ENCODE measurements around the gene TGFBR3L. TPM values are rescaled to one million over a fixed set of nuclear protein-coding genes. Genes with fewer than 3 reads are reported as not detected.

Gene TGFBR3L
- total and polyA plus RNA-seq, 2 of the 8 experiments (the other 6 are each of a cell fraction or from before 2014, with no cell fraction given), result 3.1 to 3.7 TPM

- H3K4me3 ChIP-seq (ENCODE audit: extremely low read depth in 1 of 4, insufficient read depth in 2 of 4, low read depth in 3 of 4, low read length in 4 of 4), result no peak overlapping the region
- DNase-seq (ENCODE audit: low read depth in 1 of 2, low spot score in 2 of 2) (no peak), FAIRE-seq (no peak)
- H2BK120ac ChIP-seq (replicated peaks; ENCODE audit: low read depth, low read length), result no peak overlapping the region
- no peaks in the 10 kb centered on the region for H3K27me3 ChIP-seq (replicated peaks in 1 of 4; ENCODE audit: control insufficient read depth in 3 of 4, extremely low read depth in 1 of 4, insufficient read depth in 3 of 4, low read length in 3 of 4)
- H2AK5ac ChIP-seq (ENCODE audit: low read depth, low read length), result no peak overlapping the region
- peaks cover 0 to 22% of the 10 kb centered on the region in 2 experiments; a peak in 2 of 4 replicates for H3K79me2 ChIP-seq (ENCODE audit: control insufficient read depth in 1 of 2, insufficient read depth in 2 of 2, low read length in 2 of 2)
- H4K8ac ChIP-seq (ENCODE audit: extremely low read depth, insufficient read depth, low read length), result peak overlapping the region; percentile 83; the same call in 1 of the 2 replicates
- H2BK5ac ChIP-seq (ENCODE audit: low read depth, low read length), result no peak overlapping the region
- H2AFZ ChIP-seq (ENCODE audit: low read length), result no peak overlapping the region
- peaks cover 11% of the 10 kb centered on the region for H3K79me1 ChIP-seq (ENCODE audit: low read depth, low read length)
- peaks cover 5 to 23% (median 15%) of the 10 kb centered on the region in 4 experiments; a peak in 5 of 8 replicates for H3K36me3 ChIP-seq (ENCODE audit: control insufficient read depth in 2 of 4, insufficient read depth in 4 of 4, low read length in 3 of 4)
- H4K91ac ChIP-seq (replicated peaks; ENCODE audit: insufficient read length, low read length), result no peak overlapping the region
- peaks cover 0 to 13% (median 7%) of the 10 kb centered on the region in 4 experiments; a peak in 5 of 7 replicates for H3K4me1 ChIP-seq (replicated peaks in 1 of 4; ENCODE audit: control insufficient read depth in 3 of 4, insufficient read depth in 4 of 4, low read length in 3 of 4)
- no peak overlapping the region for H3K56ac ChIP-seq (replicated peaks; ENCODE audit: insufficient read length, low read depth, low read length)
- H3K4ac ChIP-seq (replicated peaks; ENCODE audit: insufficient read length, low read depth, low read length), result no peak overlapping the region
- H4K20me1 ChIP-seq (replicated peaks in 1 of 2; ENCODE audit: control insufficient read depth in 1 of 2, insufficient read depth in 2 of 2, low read length in 2 of 2), result peaks cover 4 to 18% of the 10 kb centered on the region in 2 experiments
- no peak overlapping the region for H2BK20ac ChIP-seq (ENCODE audit: low read length)
- no peak overlapping the region for H3K23ac ChIP-seq (ENCODE audit: insufficient read length)
- H2BK12ac ChIP-seq (ENCODE audit: low read depth, low read length), result no peak overlapping the region
- no peaks in the 10 kb centered on the region for H3K9me3 ChIP-seq (ENCODE audit: insufficient read depth in 2 of 2, low read depth in 1 of 2, low read length in 1 of 2)
- H3K18ac ChIP-seq (ENCODE audit: extremely low read depth, low read length), result no peak overlapping the region
- CTCF ChIA-PET (ENCODE audit: partially characterized antibody), result interaction anchor here (0.6 to 1.8 kb wide), 2 partner anchors 10 to 61 kb away, joined by 3 to 12 read pairs; no protein-coding TSS in a partner anchor
- POLR2A ChIA-PET (ENCODE audit: partially characterized antibody), result no interaction called here
- H3K4me2 ChIP-seq (ENCODE audit: insufficient read depth in 1 of 2, low read depth in 2 of 2, low read length in 2 of 2), result no peak overlapping the region
- WGBS, 2 experiments (ENCODE audit: extremely low coverage in 1 of 2, insufficient coverage in 1 of 2, insufficient read length in 1 of 2, insufficient replicate concordance in 2 of 2, low coverage in 1 of 2, low lambda C conversion rate in 2 of 2, missing lambda C conversion rate in 1 of 2), result 99% methylated on average over 17 of the region's 19 CpGs; no CpG with 5 or more reads in 1 of the 2 experiments
- no peak overlapping the region for H3K27ac ChIP-seq (ENCODE audit: low read depth, low read length)
- H3K9ac ChIP-seq (replicated peaks in 1 of 4; ENCODE audit: extremely low read depth in 1 of 4, low read depth in 3 of 4, low read length in 3 of 4), result no peak overlapping the region
- no peak overlapping the region for H4K5ac ChIP-seq (ENCODE audit: insufficient read length, low read depth, low read length)
- H2BK15ac ChIP-seq (ENCODE audit: low read length), result no peak overlapping the region
- no peak overlapping the region for H3K14ac ChIP-seq (ENCODE audit: insufficient read length)
- peaks cover 13% of the 10 kb centered on the region for H3K23me2 ChIP-seq (ENCODE audit: low read depth, low read length)
- TF ChIP-seq E2F6 (IDR thresholded peaks at IDR 0.05), result no peak
- TF ChIP-seq RAD21 (IDR thresholded peaks at IDR 0.05 in 1 of 2, conservative IDR thresholded peaks at IDR 0.05 in 1 of 2; ENCODE audit: low read depth in 2 of 2, low read length in 2 of 2), result no peak
- TF ChIP-seq POLR2AphosphoS5 (IDR thresholded peaks at IDR 0.05; ENCODE audit: low read depth, low read length), result no peak
- no peak for TF ChIP-seq PHF8 (conservative IDR thresholded peaks at IDR 0.05; ENCODE audit: low read depth, low read length)
- no peak for TF ChIP-seq ZNF274 (IDR thresholded peaks at IDR 0.05; ENCODE audit: borderline replicate concordance, extremely low read depth, low read length)
- TF ChIP-seq NANOG (IDR thresholded peaks at IDR 0.05; ENCODE audit: insufficient read depth, low read depth, low read length, poor library complexity, severe bottlenecking), result no peak
- no peak for TF ChIP-seq SIX5 (IDR thresholded peaks at IDR 0.05; ENCODE audit: low read depth, low read length)
- TF ChIP-seq, protein P1, sequence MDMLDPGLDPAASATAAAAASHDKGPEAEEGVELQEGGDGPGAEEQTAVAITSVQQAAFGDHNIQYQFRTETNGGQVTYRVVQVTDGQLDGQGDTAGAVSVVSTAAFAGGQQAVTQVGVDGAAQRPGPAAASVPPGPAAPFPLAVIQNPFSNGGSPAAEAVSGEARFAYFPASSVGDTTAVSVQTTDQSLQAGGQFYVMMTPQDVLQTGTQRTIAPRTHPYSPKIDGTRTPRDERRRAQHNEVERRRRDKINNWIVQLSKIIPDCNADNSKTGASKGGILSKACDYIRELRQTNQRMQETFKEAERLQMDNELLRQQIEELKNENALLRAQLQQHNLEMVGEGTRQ (IDR thresholded peaks at IDR 0.05; ENCODE audit: low read length), result no peak
- TF ChIP-seq HDAC2 (IDR thresholded peaks at IDR 0.05; ENCODE audit: borderline replicate concordance in 1 of 2, low read depth in 2 of 2, low read length in 2 of 2), result no peak
- no peak for TF ChIP-seq RFX5 (IDR thresholded peaks at IDR 0.05; ENCODE audit: borderline replicate concordance, low read depth, low read length)
- TF ChIP-seq GTF2F1 (IDR thresholded peaks at IDR 0.05; ENCODE audit: borderline replicate concordance, low read depth, low read length), result no peak
Observed at GRCh38 chr19:7907122-7907521, 7.5 kb upstream of the TGFBR3L start.

Measured in H1 (cell line).